ENCODE data around the gene TMEM106B.

- TF ChIP-seq CTCF (IDR thresholded peaks at IDR 0.05 in 4 of 5, conservative IDR thresholded peaks at IDR 0.05 in 1 of 5) (no peak), POLR2A (IDR thresholded peaks at IDR 0.05) (no peak)
Measured at GRCh38 chr7:12257582-12257981, 46.5 kb downstream of the TMEM106B start.

Data from gastrocnemius medialis (tissue), 4 donors.